Esophagus muscularis mucosa (tissue), 4 donors: ENCODE measurements around the gene GALNTL6. TPM values are rescaled to one million over a fixed set of nuclear protein-coding genes. Genes with fewer than 3 reads are reported as not detected.

ENCODE experiments used
- DNase-seq: peaks from one replicate; pipeline ENCODE4 v3.0.0-alpha.2; 2017; ENCODE audit errors: extremely low spot score
- H3K27ac ChIP-seq, 4 donors: fragments of 200-600 bp; sonication (generic); replicated peaks in 1 of 4; 1 replicate in 3 of 4; 2 replicates in 1 of 4; pipeline ENCODE4 v1.5.1; 2016 to 2019; ENCODE audit warnings: mild to moderate bottlenecking in 1 of 4
- H3K27me3 ChIP-seq, 4 donors: fragments of 200-600 bp; sonication (generic); one replicate each; pipeline versions ENCODE4 v1.5.1 to v1.6.0; 2016 to 2019
- H3K36me3 ChIP-seq, 4 donors: fragments of 200-600 bp; sonication (generic); one replicate each; pipeline ENCODE4 v1.5.1; 2016 to 2019
- H3K4me1 ChIP-seq, 4 donors: fragments of 200-600 bp; sonication (generic); one replicate each; pipeline ENCODE4 v1.5.1; 2016 to 2019
- H3K4me3 ChIP-seq, 4 donors: fragments of 200-600 bp; sonication (generic); 1 replicate in 2 of 4; 2 replicates in 2 of 4; pipeline ENCODE4 v1.5.1; 2016 to 2019; ENCODE audit warnings: mild to moderate bottlenecking in 4 of 4, moderate library complexity in 1 of 4
- H3K9me3 ChIP-seq, 4 donors: fragments of 200-600 bp; sonication (generic); 1 replicate in 3 of 4; 2 replicates in 1 of 4; pipeline ENCODE4 v1.5.1; 2016 to 2019
- EP300 ChIP-seq: sonication (generic); formaldehyde crosslinking; IDR thresholded peaks from one replicate; pipeline ENCODE4 v1.6.1; 2017; ENCODE audit warnings: antibody characterized with exemption
- POLR2A ChIP-seq: fragments of 450-650 bp; IDR thresholded peaks from one replicate; pipeline ENCODE4 v1.6.1; 2017; ENCODE audit warnings: antibody characterized with exemption, moderate library complexity, mild to moderate bottlenecking, low read depth
- POLR2AphosphoS5 ChIP-seq, 2 donors: sonication (generic); formaldehyde crosslinking; IDR thresholded peaks; one replicate each; pipeline ENCODE4 v1.6.1; 2017; ENCODE audit warnings: antibody characterized with exemption in 2 of 2
- WGBS: methylation state at CpG from one replicate; pipeline ENCODE4 v1.1.5; 2018; 5-methylcytosine and 5-hydroxymethylcytosine counted together
- intact Hi-C: fragments of 100-400 bp; cut with DNase I; formaldehyde crosslinking; loops from one replicate; pipeline ENCODE4 v1.15.1; 2023
- total RNA-seq, 4 donors: library from RNA; depleted of rRNA; stranded (reverse); fragments of >200 nt; gene quantifications; one replicate each; pipeline versions ENCODE4 v1.1.0 to v1.2.1, GENCODE V29; 2016
- TF ChIP-seq, protein P1 (sequence below), 3 experiments: fragments of 200-600 bp in 2 of 3; fragments of 450-650 bp in 1 of 3; sonication (generic) in 2 of 3; IDR thresholded peaks; one replicate each; pipeline ENCODE4 v1.5.1; 2017 to 2019; ENCODE audit warnings: antibody characterized with exemption in 3 of 3, mild to moderate bottlenecking in 2 of 3, moderate library complexity in 1 of 3

Gene GALNTL6
- total RNA-seq, 4 donors from 2014 or later: 0.33 to 0.42 TPM; not detected in 2

DNA sequence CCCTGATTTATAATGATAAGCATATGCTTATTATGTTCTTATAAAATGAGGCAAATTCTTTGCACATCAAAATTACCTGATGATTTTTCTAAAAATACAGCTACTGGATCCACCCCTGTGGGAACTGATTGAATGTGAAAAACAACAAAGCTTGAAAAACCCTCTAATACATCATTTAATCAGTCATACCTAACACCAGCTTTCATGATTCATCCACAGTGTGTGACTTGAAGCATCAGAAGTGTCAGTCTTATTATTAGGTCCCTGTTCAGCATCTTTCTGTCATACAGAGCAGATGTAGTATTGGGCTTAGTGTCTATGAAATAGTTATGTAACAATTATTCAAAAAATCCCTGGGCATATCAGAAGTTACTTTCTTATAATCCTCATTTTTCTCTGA is 684.1 kb downstream of the GALNTL6 start:
- intact Hi-C loops: no loop called here
- H3K27me3 ChIP-seq: no peaks in the 10 kb centered on the region
- TF ChIP-seq POLR2A: no peak
- TF ChIP-seq POLR2AphosphoS5 (IDR thresholded peaks at IDR 0.05): no peak
- no peak for TF ChIP-seq EP300
- TF ChIP-seq, protein P1, sequence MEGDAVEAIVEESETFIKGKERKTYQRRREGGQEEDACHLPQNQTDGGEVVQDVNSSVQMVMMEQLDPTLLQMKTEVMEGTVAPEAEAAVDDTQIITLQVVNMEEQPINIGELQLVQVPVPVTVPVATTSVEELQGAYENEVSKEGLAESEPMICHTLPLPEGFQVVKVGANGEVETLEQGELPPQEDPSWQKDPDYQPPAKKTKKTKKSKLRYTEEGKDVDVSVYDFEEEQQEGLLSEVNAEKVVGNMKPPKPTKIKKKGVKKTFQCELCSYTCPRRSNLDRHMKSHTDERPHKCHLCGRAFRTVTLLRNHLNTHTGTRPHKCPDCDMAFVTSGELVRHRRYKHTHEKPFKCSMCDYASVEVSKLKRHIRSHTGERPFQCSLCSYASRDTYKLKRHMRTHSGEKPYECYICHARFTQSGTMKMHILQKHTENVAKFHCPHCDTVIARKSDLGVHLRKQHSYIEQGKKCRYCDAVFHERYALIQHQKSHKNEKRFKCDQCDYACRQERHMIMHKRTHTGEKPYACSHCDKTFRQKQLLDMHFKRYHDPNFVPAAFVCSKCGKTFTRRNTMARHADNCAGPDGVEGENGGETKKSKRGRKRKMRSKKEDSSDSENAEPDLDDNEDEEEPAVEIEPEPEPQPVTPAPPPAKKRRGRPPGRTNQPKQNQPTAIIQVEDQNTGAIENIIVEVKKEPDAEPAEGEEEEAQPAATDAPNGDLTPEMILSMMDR (IDR thresholded peaks at IDR 0.05): no peak

GRCh38 chr4:172514011-172514410 is 700.8 kb downstream of the GALNTL6 start:
- Histone ChIP-seq H3K36me3 (no peaks in the 10 kb centered on the region), H3K9me3 (no peaks in the 10 kb centered on the region), H3K27me3 (no peaks in the 10 kb centered on the region), H3K27ac (no peak overlapping the region), H3K4me3 (no peak overlapping the region), H3K4me1 (no peaks in the 10 kb centered on the region)
- intact Hi-C loops: no loop called here
- TF ChIP-seq, protein P1 (IDR thresholded peaks at IDR 0.05): no peak
- TF ChIP-seq POLR2A: no peak
- TF ChIP-seq EP300: no peak
- no peak for TF ChIP-seq POLR2AphosphoS5 (IDR thresholded peaks at IDR 0.05)
- no peak for DNase-seq

More for the DNA sequence above, 684.1 kb downstream of the GALNTL6 start:
- Histone ChIP-seq H3K27ac (no peak overlapping the region), H3K4me3 (no peak overlapping the region), H3K9me3 (no peaks in the 10 kb centered on the region), H3K4me1 (no peaks in the 10 kb centered on the region), H3K36me3 (no peaks in the 10 kb centered on the region)
- DNase-seq: no peak

- no peaks in the 10 kb centered on the region for H3K4me1 ChIP-seq
Measured at GRCh38 chr4:172514801-172515200, 701.6 kb downstream of the GALNTL6 start.

DNA sequence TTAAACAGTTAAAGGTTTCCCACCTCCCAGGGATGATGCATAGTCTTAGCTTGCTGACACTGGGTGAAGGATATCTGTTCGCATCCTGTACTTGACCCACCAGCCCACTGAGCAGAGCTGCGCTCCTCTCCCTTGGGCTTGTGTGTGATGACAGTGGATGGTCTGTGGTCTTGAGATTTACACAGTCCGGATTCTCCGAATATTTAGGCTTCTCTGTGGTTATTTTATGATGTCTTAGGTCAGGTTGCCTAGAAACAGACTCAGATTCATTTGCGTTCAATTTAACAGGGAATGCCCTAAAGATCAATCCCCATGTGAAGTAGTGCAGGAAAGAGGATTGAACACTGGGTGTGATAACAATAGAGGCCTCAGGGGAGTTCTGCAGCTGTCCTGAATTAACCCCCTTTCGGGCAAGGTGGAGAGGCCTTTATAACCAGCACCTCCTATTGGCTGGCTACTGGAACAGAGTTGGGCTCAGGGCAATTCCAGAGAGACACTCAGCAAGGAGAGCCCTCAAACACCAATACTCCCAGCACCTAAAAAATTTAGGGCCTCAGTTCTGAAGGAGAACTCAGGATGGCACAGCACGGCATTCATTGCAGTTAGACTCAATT is 702.2 kb downstream of the GALNTL6 start:
- Histone ChIP-seq H3K4me3 (no peak overlapping the region), H3K4me1 (no peaks in the 10 kb centered on the region), H3K36me3 (no peaks in the 10 kb centered on the region), H3K9me3 (no peaks in the 10 kb centered on the region), H3K27ac (no peak overlapping the region), H3K27me3 (no peaks in the 10 kb centered on the region)
- TF ChIP-seq POLR2A: no peak
- TF ChIP-seq, protein P1 (IDR thresholded peaks at IDR 0.05): no peak
- TF ChIP-seq POLR2AphosphoS5 (IDR thresholded peaks at IDR 0.05): no peak
- TF ChIP-seq EP300: no peak
- WGBS: 87% methylated on average over 7 of the region's 7 CpGs
- DNase-seq: no peak
- intact Hi-C loops: no loop called here

More at GRCh38 chr4:172514801-172515200, 701.6 kb downstream of the GALNTL6 start:
- Histone ChIP-seq H3K27me3 (no peaks in the 10 kb centered on the region), H3K9me3 (no peaks in the 10 kb centered on the region), H3K4me3 (no peak overlapping the region), H3K27ac (no peak overlapping the region), H3K36me3 (no peaks in the 10 kb centered on the region)
- no peak for TF ChIP-seq EP300
- no peak for TF ChIP-seq POLR2A
- TF ChIP-seq, protein P1 (IDR thresholded peaks at IDR 0.05): no peak
- TF ChIP-seq POLR2AphosphoS5 (IDR thresholded peaks at IDR 0.05): no peak
- DNase-seq: no peak
- intact Hi-C loops: no loop called here

GRCh38 chr4:172517391-172517790 is 704.2 kb downstream of the GALNTL6 start:
- Histone ChIP-seq H3K27me3 (no peaks in the 10 kb centered on the region), H3K9me3 (no peaks in the 10 kb centered on the region), H3K27ac (no peak overlapping the region), H3K4me3 (no peak overlapping the region), H3K4me1 (no peaks in the 10 kb centered on the region), H3K36me3 (no peaks in the 10 kb centered on the region)
- TF ChIP-seq POLR2A: no peak
- TF ChIP-seq, protein P1 (IDR thresholded peaks at IDR 0.05): no peak
- no peak for TF ChIP-seq EP300
- TF ChIP-seq POLR2AphosphoS5 (IDR thresholded peaks at IDR 0.05): no peak
- 61% methylated on average over 2 of the region's 2 CpGs for WGBS
- no peak for DNase-seq
- intact Hi-C loops: no loop called here
